DOHH2 (cell line): ENCODE results near the gene EFNA5.

Source experiments
- EZH2phosphoT487 ChIP-seq: fragments of 200-600 bp; sonication (generic); IDR thresholded peaks from 2 replicates; pipeline ENCODE4 v1.6.1; 2017; ENCODE audit warnings: borderline replicate concordance, mild to moderate bottlenecking, antibody characterized with exemption, low read length, moderate library complexity, mixed read lengths
- TF ChIP-seq, protein P1 (sequence below): fragments of 200-600 bp; sonication (generic); IDR thresholded peaks from one replicate; pipeline ENCODE4 v1.5.1; 2014; ENCODE audit warnings: antibody characterized with exemption, mild to moderate bottlenecking, low read depth, low read length; ENCODE audit not compliant: poor library complexity, severe bottlenecking

DNA sequence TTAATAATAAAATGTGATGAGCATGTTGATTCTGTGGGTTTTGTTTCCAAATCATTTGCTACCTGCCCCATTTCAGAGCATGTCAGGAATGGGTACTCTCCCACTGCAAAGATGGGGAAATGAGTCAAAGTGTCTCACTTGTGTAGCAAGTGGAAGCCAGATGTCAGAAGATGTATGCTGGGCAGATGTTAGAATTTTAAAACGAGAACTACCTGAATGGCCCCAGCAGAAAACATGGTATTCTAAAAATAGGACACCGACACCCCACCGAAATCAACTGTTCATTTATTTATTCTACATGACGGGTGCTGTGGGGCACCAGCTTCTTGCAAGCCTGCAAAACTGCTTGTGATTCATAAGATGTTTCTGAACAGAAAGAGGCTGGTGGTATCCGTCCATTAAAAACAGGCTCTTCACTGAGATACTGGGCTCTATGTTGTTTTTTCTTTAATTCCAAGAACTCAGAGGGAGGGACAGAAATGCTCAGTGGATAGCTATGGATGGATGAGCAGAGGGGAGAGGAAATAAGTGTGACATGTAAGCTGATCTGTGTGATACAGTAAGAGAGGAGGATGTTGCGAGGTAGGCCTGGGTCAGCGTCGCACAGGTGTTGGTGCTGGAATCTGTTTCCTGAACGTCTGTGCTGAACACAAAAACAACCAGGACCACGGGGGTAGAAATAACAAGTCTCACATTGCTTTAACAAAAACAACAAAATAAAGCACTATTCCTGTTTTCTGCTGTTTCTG is 157.2 kb downstream of the EFNA5 start:
- TF ChIP-seq, protein P1, sequence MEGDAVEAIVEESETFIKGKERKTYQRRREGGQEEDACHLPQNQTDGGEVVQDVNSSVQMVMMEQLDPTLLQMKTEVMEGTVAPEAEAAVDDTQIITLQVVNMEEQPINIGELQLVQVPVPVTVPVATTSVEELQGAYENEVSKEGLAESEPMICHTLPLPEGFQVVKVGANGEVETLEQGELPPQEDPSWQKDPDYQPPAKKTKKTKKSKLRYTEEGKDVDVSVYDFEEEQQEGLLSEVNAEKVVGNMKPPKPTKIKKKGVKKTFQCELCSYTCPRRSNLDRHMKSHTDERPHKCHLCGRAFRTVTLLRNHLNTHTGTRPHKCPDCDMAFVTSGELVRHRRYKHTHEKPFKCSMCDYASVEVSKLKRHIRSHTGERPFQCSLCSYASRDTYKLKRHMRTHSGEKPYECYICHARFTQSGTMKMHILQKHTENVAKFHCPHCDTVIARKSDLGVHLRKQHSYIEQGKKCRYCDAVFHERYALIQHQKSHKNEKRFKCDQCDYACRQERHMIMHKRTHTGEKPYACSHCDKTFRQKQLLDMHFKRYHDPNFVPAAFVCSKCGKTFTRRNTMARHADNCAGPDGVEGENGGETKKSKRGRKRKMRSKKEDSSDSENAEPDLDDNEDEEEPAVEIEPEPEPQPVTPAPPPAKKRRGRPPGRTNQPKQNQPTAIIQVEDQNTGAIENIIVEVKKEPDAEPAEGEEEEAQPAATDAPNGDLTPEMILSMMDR: no peak
- no peak for TF ChIP-seq EZH2phosphoT487
